DMS53 treated with DMSO at 0.1 percent for 48 hours (cell line): ENCODE measurements around the gene SKIC2.
"Not testable (repeated sequence)": the region's sequence is repeated elsewhere in the genome, so short reads cannot be mapped to it uniquely, and the experiment has no call there.

Experiments
- DNase-seq: peaks from one replicate; lab custom pipeline; 2025; ENCODE audit not compliant: unreplicated experiment; lab: John Stamatoyannopoulos, UW

SKIC2 gene

DNA sequence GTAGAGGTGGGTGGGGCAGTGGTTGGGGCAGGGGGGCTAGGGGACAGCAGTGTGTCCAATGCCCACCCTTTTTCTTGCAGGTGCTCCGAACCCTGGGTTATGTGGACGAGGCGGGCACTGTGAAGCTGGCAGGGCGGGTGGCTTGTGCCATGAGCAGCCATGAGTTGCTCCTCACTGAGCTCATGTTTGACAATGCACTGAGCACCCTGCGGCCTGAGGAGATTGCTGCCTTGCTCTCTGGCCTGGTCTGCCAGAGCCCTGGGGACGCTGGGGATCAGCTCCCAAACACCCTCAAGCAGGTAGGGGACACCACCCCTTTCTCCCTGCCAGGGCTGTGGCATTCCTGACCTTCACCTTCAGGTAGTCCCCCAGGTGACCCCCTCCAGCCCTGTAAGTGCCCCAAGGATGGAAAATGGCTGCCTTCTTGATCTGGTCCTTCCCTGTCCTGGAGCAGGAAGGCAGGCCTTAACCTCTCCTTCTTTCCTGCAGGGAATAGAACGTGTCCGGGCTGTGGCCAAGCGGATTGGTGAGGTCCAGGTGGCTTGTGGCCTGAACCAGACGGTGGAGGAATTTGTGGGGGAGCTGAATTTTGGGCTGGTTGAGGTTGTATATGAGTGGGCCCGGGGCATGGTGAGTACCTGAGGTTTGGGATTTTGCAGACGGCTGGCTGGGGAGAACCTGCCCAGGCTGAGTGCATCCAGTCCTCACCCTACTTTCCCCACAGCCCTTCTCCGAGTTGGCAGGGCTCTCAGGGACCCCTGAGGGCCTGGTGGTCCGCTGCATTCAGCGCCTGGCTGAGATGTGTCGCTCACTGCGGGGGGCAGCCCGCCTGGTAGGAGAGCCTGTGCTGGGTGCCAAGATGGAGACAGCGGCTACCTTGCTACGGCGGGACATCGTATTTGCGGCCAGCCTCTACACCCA, 10.1 kb downstream of the SKIC2 start:
- DNase-seq: no peak

DNA sequence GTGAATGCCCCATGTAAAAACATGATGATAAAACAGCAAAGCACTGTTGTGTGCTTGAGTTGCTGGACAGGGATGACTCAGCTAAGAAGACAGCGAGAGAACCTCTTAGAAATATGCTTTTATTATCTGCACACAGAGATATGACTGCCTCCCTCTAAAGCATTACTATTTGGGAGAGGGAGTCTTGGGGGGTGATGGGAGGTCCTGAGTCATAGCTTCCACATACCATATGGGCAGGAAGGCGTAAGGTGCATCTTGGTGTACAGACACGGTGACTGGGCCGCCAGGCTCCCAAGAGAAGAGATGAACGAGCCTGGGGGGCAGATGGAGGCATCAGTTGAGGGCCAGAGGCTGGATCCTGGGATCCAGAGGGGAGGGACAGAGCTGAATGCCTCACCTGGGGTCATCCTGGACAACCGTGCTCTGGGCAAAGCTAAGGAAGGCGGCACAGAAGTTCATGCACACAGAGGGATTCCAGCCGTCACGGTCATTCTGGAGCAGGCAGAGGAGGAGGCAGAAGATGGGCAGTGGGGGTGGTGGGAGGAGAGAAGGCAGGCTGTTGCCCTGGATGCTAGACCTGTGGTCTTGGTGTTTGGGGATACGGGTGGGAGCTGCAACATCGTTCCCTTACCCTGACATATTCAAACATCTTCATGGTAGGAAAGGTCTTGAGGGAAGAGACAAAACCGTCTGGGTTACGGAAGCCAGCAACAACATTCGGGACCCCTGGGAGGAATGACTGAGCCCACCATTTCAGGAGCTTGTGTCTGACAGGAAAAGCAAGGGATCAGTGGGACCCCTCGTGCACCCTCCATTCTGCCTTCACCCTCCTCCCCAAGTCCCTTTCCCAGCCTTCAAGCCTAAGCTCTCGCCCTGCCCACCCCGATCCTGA, 11.0 kb downstream of the SKIC2 start:
- no peak for DNase-seq

GRCh38 chr6:31970604-31971271, 11.8 kb downstream of the SKIC2 start:
- no peak for DNase-seq

DNA sequence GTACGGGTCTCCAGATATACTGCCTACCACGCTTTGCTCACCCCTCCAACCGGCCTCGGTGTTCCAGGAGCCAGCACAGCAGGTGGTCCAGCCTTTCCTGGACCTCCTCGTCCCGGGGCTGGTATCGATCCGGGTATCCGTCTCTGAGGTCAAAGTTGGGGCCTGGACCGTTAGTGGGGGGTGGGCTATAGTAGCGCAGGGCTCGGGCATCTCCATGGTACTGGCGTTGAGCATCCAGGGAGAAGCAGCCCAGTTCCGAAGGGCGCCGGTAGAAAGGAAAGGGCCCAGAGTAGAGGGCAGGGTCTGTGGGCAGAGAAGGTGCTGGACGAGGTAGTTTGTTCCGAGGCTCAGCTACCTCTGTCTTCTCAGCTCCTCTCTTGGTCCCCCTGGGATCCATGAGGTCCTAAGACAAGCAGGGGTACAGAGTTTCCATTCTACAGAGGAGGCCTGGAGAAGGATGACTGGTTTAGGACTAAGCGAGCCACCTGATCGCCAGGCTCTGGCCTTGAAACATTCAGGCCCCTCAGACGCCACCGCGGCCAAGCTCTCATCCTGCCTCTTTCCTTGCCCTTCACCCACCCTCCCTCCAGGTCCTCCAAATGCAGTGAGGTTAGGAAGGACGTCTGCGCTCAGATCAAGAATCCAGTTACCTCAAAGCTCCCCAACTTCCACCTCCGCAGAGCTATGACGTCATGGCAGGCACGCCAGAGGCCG, 12.5 kb downstream of the SKIC2 start:
- no peak for DNase-seq

DNA sequence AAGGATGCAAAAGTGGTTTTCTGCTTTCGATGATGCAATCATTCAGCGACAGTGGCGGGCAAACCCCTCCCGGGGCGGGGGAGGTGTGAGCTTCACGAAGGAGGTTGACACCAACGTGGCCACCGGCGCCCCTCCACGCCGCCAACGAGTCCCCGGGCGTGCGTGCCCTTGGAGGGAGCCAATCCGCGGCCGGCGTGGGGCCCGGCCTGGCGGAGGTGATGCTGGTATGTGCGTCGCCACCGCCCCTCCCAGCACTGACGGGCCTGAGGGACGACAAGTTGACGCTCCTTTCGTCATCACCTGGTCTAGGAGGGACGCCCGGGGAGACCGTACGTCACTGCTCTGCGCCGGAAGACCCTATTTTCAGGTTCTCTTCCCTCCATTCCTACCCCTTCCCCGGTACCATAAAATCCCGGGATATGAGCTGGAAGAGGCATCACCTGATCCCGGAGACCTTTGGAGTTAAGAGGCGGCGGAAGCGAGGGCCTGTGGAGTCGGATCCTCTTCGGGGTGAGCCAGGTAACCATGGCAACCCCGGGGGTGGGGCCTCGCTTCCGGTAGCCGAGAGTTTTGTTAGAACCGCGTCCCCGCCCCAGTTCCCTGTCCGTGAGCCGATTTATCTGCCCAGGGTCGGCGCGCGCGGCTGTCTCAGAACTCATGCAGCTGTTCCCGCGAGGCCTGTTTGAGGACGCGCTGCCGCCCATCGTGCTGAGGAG, 13.2 kb downstream of the SKIC2 start, which contains the start of gene DXO:
TSS of gene DXO (minus strand) at position 146 of the 716 bp plus-strand sequence. CDS start 463 bp downstream, outside the sequence.
- peak; percentile 93 for DNase-seq

DNA sequence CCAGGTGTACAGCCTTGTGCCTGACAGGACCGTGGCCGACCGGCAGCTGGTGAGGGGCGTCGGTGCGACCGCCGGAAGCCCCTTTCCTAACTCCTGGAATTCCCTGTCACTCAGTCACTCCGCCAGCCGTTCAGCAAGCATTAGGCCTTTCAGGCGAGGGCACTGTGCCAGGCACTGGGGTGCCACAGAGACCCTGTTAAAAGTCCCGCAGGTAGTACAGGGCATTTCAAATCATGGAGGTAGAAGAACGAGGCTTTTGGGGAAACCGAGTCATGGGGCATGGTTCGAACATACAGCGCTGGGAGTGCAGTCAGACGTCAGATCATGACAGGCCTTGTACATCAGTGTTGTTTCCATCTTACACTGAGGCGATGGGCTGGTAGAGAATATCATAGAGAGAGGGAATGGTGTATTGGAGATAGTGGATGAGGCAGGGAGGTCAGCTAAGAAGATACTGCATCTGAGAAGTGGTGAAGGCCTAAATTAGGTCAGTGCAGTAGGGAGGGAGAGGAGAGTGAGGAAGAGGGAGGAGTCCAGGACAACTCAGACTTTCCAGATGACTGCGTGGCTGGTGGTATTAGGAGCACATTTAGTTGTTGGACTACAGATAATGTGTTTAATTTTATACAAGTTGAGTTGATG, 13.9 kb downstream of the SKIC2 start:
- DNase-seq: no peak

DNA sequence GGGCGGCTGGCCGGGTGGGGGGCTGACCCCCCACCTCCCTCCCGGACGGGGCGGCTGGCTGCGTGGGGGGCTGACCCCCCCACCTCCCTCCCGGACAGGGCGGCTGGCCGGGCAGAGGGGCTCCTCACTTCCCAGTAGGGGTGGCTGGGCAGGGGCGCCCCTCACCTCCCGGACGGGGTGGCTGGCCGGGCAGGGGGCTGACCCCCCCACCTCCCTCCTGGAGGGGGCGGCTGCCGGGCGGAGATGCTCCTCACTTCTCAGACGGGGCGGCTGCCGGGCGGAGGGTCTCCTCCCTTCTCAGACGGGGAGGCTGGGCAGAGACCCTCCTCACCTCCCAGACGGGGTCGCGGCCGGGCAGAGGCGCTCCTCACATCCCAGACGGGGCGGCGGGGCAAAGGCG, 17.1 kb downstream of the SKIC2 start:
- DNase-seq: not testable (repeated sequence)

- DNase-seq: no peak
These were observed 18.9 kb downstream of the SKIC2 start for GRCh38 chr6:31977816-31978431.

DNA sequence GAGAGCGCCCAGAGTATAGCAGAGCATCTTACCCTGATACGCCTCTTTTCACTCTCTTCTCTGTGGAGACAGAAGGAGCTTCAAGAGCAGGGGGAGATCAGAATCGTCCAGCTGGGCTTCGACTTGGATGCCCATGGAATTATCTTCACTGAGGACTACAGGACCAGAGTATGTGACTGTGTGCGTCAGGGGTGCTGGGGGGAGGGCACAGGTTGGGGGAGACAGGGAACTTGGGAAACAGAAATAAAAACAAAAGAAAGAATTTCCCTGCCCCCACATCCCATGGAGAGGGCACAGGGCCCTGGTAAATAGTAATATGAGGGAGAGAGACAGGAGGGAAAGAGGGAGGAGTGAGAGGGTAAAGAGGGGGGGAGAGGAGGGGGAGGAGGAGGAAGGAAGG, 19.9 kb downstream of the SKIC2 start:
- DNase-seq: no peak

DNA sequence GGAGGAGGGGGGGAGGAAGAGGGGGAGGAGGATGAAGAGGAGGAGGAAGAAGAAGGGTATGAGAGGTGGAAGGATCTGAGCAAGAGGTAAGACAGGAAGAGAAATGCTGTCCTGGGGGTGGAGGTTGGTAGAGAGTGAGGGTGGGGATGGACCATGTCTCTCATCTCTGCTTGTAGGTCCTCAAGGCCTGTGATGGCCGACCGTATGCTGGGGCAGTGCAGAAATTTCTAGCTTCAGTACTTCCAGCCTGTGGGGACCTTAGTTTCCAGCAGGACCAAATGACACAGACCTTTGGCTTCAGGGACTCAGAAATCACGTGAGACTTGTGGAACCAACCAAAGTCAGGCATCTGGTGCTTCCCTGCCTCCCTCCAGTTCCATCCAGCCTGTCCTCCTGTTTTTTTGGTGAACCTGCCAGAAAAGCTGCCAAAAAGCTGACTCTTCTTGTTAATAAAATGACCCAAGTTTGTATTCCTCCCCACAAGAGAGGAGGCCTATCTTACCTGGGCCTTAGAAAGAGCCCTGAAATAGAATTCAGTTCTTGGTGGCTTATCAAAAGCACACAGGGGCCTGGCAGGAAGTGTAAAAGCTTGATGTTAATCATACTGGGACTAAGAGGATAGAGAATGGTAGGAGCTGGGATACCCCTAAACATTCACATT, 20.4 kb downstream of the SKIC2 start:
- DNase-seq: no peak

GRCh38 chr6:31980195-31980876, 21.4 kb downstream of the SKIC2 start:
- not testable (repeated sequence) for DNase-seq

DNA sequence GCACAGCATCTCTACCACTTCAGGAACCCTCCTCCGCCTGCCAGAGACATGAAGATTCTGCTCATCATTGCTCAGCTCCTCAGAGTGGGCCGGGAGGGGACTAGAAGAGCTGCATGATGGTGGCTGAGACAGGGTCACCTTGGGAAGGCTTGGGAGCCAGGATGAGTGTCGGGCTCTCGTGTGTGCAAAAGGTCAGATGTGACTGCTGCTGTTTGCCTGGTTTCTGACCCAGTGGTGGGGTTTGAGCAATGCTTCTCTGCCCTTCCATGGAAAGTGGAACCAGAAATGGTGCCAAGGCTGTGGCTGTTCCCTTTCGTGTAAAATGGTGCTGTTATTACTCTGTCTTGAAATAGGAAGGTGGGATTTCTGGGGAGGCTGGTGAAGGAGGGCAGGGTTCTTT, 22.0 kb downstream of the SKIC2 start:
- not testable (repeated sequence) for DNase-seq

- not testable (repeated sequence) for DNase-seq
These were observed 22.8 kb downstream of the SKIC2 start, which contains the start of gene C4A for GRCh38 chr6:31981744-31982143. TSS of gene C4A (plus strand) at chr6:31982057. CDS start at chr6:31982108, 51 bp downstream.

- not testable (repeated sequence) for DNase-seq
These were observed 30.4 kb downstream of the SKIC2 start for GRCh38 chr6:31989363-31989762.

GRCh38 chr6:31994421-31994820, 35.4 kb downstream of the SKIC2 start:
- DNase-seq: not testable (repeated sequence)

DNA sequence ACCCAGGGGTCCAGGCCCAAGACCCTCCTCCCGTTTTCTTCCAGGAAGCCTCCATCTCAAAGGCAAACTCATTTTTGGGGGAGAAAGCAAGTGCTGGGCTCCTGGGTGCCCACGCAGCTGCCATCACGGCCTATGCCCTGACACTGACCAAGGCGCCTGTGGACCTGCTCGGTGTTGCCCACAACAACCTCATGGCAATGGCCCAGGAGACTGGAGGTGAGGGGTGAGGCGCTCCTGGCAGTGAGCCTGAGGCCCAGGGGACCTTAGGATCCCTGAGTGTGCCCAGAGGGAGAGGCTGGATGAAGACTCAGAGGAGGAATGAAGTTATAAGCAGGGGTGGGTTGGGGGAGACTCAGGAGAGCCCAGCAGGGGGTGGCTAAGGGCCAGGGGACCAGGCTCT, 37.4 kb downstream of the SKIC2 start:
- DNase-seq: not testable (repeated sequence)

- not testable (repeated sequence) for DNase-seq
These were observed 43.7 kb downstream of the SKIC2 start for GRCh38 chr6:32002546-32003268.
